HG03354 (cell line): ENCODE results near the gene PDE10A.
"Not testable (repeated sequence)": the region's sequence is repeated elsewhere in the genome, so short reads cannot be mapped to it uniquely, and the experiment has no call there.

Source experiments
- ATAC-seq: cut with Tn5 transposase; IDR thresholded peaks from one replicate; pipeline ENCODE4 v1.9.1; 2021; ENCODE audit warnings: mild to moderate bottlenecking; ENCODE audit not compliant: unreplicated experiment, poor library complexity, severe bottlenecking

Gene PDE10A

GRCh38 chr6:165599596-165600487 lies 63.2 kb downstream of the PDE10A start:
- ATAC-seq = no peak

- no peak for ATAC-seq
Observed at GRCh38 chr6:165599121-165599520, 63.9 kb downstream of the PDE10A start.

GRCh38 chr6:165597821-165598220 lies 65.2 kb downstream of the PDE10A start:
- no peak for ATAC-seq

GRCh38 chr6:165594584-165595333 lies 68.3 kb downstream of the PDE10A start:
- ATAC-seq = no peak

GRCh38 chr6:165592947-165593346 lies 70.1 kb downstream of the PDE10A start:
- ATAC-seq = not testable (repeated sequence)

- ATAC-seq = no peak
Observed at GRCh38 chr6:165588515-165588914, 74.5 kb downstream of the PDE10A start.

- no peak for ATAC-seq
Observed at GRCh38 chr6:165587206-165587605, 75.8 kb downstream of the PDE10A start.

GRCh38 chr6:165586706-165587105 lies 76.3 kb downstream of the PDE10A start:
- no peak for ATAC-seq

- ATAC-seq = no peak
Observed at GRCh38 chr6:165585060-165585459, 78.0 kb downstream of the PDE10A start.

GRCh38 chr6:165584541-165584940 lies 78.5 kb downstream of the PDE10A start:
- ATAC-seq = no peak

GRCh38 chr6:165581678-165582077 lies 81.4 kb downstream of the PDE10A start:
- no peak for ATAC-seq

- no peak for ATAC-seq
Observed at GRCh38 chr6:165580136-165580535, 82.9 kb downstream of the PDE10A start.

GRCh38 chr6:165579151-165579550 lies 83.9 kb downstream of the PDE10A start:
- ATAC-seq = no peak

- ATAC-seq = no peak
Observed at GRCh38 chr6:165577556-165577955, 85.5 kb downstream of the PDE10A start.

GRCh38 chr6:165575158-165575549 lies 87.9 kb downstream of the PDE10A start:
- ATAC-seq = no peak

- ATAC-seq = peak; percentile 39
Observed at GRCh38 chr6:165574220-165575157, 88.6 kb downstream of the PDE10A start.

GRCh38 chr6:165573671-165574070 lies 89.4 kb downstream of the PDE10A start:
- ATAC-seq = no peak

GRCh38 chr6:165571721-165572132 lies 91.3 kb downstream of the PDE10A start:
- ATAC-seq = peak; percentile 88

- ATAC-seq = no peak
Observed at GRCh38 chr6:165571068-165571682, 91.9 kb downstream of the PDE10A start.
